LoVo (cell line): Measurements from ENCODE around the gene PDLIM1.
"Not testable (repeated sequence)": the region's sequence is repeated elsewhere in the genome, so short reads cannot be mapped to it uniquely, and the experiment has no call there.

Source experiments
- DNase-seq: peaks from one replicate; pipeline ENCODE4 v3.0.0-alpha.2; 2016; ENCODE audit warnings: low spot score

PDLIM1 gene

DNA sequence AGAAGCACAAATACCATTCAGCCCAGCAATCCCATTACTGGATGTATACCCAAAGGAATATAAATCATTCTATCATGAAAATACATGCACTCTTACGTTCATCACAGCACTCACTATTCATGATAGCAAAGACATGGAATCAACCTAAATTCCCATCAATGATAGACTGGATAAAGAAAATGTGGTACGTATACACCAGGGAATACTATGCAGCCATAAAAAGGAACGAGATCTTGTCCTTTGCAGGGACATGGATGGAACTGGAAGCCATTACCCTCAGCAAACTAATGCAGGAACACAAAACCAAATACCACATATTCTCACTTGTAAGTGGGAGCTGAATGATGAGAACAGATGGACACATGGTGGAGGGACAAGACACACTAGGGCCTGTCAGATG is 50.7 kb downstream of the PDLIM1 start:
- DNase-seq: not testable (repeated sequence)

DNA sequence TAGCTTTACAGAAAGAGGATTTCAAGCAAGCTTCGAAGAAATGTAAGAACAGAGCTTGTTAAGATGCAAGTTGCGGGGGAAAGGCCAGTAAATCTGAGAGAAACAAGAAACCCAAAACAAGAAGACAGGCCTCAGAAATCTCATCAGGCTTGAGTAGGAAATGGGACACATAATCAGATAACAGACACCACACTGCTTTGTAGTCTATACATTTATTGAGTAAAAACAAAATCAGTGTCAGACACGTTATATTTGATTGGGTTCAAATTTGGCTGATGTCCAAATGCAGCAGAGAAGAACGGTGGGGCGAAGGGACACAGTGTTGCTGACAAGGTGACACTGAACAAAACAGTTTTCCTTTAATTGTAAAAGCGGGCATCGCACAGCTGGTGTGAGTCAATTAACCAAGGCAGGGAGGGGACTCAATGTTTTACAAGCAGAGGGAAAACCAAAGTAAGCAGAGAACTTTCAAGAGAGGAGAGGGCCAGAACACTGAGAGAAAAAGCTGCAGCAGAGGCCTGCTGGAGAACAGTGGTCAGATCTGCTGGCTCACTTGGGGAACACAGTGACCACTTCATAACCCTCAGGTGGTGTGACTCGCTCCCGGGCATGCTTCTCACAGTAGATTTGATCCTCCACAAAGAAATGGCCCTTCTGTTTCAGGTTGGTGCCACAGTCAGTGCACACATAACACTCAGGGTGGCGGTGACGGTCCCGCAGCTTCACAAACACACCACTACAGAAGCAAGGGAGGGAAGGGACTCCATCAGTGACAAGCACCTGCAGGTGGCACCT is 53.2 kb downstream of the PDLIM1 start:
- DNase-seq: no peak

DNA sequence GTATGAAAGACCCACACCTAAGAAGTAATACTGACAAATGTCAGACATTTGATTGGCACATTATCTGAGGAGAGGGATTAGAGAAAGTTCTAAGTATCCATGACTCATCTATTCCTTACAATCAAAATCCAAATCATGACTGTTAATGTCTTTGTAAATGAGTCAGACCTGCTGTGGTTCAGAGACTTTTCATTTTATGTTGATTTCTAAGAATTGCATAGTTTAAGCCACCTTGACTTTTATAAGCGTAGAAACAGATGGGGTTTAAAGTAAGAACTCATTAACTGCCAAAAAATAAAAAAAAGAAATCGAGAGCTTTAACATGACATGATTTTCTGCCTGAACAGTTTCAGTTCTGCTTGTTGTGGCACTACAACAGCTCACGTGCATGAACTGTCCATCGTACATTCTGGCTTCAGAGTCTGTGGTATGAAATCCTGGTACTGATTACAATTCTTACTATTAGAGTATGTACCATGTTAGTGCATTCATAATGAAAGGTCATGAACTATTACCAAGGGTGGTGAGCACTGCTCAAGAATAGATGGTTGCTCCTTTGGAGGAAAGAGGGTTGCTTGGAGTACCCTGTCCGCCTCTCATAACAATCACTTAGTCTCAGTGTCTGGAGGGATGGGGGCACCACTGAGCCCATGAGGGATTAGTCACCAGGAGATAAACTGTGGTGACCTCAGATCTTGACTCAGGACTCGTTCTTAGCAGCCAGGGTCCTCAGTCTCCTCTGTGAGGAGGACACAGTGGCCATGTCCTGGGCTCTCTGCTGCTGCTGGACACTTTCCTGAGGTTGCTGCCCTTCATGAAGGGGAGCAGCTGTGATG is 54.5 kb downstream of the PDLIM1 start:
- peak; percentile 62 for DNase-seq

DNA sequence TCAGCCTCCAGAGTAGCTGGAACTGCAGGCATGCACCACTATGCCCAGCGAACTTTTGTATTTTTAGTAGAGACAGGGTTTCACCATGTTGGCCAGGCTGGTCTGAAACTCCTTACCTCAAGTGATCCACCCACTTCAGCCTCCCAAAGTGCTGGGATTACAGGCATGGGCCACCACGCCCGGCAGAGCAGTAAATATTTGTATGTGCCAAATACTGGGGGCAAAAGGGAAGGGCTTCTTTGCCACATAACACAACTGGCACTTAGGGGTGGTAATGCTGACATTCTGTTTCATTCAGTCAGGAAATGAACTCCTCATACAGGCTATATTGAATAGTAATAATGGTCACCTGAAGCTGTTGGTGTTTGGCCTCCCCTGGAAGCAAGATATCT is 55.1 kb downstream of the PDLIM1 start:
- no peak for DNase-seq

DNA sequence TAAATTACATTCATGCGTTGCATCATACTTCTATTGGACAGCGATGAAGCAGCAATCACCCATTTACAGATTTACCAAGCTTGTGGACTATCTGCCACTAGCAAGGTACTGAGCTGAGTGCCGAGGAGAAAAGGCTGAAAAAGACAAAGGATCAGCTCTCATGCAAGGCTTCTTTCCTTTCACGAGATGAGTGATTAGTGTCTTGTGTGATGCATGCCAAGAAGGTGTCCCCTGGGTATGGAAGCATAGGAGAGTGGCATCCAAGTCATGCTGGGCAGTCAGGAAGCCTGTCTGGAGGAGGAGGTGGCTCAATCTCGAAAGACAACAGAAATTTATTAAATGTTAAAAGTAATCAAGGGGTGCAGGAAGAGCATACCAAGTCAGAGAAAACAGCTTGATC is 55.9 kb downstream of the PDLIM1 start:
- DNase-seq: no peak

DNA sequence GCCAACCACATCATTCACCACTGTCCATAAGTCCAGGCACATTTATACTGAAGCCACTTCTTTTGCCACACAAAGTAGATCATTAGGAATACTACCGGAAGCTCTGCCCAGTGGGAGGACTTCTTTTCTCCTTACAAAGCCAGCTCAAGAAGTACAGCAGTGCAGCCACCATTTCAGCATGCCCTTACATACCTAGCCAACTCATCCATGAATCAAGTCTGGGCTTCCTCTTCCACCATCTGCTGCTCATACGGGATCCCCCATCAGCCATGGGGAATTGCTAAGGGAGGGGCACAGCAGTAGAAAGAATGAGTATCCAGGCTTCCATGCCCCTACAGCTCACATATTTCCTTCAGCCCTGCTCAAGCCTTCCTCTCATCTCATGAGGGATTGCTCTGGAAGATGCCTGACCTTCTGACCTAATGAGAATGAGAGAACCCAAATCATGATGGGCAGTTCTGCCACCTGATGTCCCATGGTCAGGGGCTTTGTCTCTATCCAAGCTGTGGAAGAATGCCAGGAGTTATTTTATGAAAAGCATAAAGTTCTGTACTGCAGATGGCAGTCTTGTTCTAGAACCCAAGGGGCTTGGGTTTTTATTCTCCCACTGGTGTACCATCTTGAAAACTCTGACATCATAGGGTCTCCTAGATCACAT is 57.3 kb downstream of the PDLIM1 start:
- DNase-seq: no peak

DNA sequence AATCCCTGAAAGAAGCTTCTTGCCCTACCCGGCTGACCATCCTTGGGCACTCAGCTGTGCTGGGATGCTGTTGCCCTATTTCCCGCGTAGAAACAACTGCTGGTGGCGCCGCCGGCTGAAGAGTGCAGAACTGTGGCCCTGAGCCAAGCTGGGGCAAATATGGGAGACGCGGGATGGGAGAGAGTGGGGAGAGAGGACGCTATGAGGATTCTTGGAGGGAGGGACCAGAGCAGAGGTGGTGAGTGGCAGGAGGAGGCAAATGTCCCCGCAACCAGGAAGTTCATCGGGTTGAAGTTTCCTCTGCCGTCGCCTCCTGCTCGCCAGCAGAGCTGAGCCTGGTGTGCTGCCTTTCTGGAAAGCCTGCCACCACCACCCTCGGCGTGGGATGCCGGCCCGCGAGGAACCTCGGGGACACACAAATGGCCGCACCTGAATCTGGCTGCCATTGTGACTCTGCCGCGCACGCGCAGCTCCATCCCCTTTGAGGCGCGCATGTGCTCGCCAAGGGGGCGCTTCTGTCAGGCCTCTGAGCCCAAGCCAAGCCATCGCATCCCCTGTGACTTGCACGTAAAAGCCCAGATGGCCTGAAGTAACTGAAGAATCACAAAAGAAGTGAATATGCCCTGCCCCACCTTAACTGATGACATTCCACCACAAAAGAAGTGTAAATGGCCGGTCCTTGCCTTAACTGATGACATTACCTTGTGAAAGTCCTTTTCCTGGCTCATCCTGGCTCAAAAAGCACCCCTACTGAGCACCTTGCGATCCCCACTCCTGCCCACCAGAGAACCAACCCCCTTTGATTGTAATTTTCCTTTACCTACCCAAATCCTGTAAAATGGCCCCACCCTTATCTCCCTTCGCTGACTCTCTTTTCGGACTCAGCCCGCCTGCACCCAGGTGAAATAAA is 59.9 kb downstream of the PDLIM1 start:
- DNase-seq: not testable (repeated sequence)

DNA sequence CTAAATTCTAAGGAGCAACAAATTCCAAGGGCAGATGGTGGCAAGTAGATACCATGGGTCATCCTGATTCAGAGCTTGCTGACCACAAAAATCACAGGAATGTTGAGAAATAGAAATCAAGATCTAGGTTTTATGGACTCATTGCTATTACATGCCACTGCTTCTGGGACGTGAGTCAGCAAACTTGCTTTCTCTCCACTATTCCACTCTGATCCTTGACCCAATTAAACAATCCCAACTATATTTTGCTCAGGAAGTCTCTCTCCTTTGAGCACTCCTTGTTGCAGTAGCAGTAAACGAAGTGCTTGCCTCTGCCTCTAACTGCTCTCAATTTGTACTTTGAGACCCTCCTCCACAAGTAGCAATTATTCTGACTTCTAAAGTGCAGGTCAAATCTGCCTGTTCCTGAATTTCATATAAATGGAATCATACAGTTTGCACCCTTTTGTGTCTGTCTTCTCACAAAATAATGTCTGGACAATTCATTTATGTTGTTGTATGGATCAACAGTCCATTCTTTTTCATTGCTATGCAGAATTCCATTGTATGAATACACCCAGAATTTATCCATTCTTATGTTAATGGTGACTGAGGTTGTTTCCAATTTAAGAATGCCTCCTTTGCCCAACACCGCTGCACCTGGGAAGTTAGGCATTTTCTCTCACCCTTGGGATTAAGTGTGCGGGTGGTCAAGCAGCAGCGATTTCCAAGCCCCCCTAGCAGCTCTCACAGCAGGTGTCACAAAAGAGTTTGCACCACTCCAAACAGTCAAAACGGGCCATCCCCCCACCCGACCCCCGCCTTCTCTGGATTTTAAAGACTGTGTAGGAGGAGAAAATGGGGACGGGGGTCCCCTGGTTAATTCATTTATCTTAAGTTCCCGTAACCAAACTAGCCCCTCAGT is 60.8 kb downstream of the PDLIM1 start:
- DNase-seq: peak; percentile 74

DNA sequence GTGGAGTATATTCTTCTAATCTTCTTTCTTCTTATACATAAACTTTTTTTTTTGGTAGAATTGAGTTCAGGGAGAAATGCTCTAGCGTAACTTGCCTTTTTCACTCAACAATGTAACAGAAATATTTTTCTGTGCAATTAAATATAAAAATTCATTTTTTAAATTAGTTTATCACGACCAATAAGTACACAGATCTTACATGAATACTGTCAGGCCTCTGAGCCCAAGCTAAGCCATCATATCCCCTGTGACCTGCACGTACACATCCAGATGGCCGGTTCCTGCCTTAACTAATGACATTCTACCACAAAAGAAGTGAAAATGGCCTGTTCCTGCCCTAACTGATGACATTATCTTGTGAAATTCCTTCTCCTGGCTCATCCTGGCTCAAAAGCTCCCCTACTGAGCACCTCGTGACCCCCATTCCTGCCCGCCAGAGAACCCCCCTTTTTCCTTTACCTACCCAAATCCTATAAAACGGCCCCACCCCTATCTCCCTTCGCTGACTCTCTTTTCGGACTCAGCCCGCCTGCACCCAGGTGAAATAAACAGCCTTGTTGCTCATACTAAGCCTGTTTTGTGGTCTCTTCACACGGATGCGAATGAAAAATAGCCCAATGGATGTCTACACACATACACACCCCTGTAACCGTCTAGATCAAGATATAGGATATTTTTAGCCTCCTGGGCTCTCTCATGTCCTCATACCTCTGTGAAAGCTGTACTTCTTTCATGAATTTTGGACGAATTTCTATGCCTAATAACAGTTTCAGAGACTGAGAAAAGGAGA is 61.7 kb downstream of the PDLIM1 start:
- peak; percentile 15 for DNase-seq

DNA sequence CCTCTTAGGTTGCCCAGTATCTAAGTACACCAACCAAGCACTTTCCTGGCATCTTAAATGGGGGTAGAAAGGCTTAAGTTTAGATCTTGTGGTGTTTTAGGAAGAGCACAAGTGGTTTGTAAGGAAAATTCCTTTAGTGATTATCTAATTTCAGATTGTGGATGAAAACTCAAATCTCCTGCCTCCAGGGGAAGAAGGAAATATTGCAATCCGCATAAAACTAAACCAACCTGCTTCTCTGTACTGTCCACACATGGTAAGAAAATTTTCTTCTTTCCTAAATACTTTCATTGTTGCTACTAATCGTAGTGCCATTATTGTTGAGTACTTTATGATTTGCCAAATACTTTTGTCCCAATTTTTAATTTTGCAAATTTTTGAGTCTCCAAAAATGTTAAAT is 65.7 kb downstream of the PDLIM1 start:
- DNase-seq: no peak

DNA sequence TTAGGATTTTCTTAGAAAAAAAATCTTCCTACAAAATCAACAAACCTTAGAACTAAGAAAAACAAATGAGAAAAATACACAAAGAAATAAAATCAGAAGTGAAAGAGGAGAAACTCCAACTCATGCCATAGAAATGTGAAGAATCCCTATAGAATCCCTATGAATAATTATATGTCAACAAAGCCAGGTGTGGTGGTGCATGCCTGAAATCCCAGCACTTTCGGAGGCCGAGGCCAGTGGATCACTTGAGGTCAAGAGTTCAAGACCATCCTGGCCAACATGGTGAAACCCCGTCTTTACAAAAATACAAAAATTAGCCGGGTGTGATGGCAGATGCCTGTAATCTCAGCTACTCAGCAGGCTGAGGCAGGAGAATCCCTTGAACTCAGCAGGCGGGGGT is 69.7 kb downstream of the PDLIM1 start:
- DNase-seq: no peak

DNA sequence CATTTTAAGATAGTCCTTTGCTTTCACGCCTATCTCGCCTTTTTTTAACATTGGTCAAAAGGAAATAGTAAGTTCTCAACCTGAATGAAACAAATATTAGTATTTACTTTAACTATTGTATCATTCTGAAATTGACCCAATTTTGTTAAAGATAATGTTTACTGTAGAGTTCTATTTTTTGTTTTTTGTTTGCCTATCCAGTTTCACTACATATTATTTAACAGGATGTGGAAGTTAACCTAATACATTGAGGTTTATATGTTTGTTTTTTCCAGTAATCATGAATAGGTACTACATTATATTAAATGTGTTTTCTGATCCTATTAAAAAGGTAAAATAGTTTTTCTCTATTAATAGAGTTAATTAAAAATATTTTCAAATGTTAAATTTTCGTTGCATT is 70.3 kb downstream of the PDLIM1 start:
- DNase-seq: no peak

DNA sequence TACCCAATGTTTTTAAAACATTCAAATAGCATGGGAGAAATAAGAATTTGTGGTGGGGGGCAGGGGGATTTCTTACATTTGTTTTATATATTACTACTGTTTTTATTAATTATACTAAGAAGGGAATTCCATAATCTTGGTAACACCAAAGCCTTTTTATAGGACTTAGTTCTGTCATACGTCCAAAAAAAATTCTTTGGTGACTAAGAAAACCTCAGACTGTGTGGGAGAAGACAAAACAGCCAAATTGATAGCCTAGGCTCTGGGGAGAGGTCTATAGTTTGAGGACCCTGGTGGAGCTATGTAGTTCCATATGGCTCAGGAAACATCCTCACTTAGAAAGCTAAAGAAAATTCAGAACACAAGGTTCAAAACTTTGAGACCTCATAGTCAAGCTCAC is 73.3 kb downstream of the PDLIM1 start:
- no peak for DNase-seq

DNA sequence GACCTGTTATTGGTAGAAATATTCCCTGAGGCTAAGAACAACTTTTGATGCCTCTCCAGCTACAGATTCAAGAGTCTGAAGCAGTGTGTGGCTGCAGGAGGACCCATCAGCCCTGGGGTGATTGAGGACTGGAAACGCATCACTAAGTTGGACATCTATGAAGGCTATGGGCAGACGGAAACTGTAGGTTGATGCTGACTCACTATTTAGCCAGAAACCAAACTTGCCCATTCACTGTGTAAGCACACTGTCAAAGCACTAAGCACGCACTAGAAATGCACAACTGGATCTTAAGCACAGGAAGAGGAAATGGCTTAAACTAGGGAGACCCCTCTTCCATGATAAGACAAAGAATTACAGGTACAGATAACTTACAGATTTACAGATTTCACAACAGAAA is 76.0 kb downstream of the PDLIM1 start:
- no peak for DNase-seq

DNA sequence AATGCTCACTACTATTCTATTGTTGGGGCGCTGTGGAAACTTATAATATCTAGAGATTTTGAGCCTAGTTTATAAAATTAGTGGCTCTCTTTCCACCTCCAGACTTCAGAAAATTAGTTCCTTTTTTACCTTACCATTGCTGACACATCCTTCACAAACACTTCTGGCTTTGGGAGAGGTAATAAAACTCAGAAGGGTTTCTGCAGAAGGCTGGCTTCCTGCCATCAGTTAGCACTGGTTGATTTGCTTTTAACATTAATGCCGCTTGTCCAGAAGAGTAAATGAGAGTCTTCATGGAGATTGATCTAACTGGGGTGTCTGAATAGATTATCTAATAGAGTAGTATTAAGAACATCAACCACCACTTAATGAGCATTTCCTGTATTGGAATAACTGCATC is 76.4 kb downstream of the PDLIM1 start:
- peak; percentile 33 for DNase-seq

DNA sequence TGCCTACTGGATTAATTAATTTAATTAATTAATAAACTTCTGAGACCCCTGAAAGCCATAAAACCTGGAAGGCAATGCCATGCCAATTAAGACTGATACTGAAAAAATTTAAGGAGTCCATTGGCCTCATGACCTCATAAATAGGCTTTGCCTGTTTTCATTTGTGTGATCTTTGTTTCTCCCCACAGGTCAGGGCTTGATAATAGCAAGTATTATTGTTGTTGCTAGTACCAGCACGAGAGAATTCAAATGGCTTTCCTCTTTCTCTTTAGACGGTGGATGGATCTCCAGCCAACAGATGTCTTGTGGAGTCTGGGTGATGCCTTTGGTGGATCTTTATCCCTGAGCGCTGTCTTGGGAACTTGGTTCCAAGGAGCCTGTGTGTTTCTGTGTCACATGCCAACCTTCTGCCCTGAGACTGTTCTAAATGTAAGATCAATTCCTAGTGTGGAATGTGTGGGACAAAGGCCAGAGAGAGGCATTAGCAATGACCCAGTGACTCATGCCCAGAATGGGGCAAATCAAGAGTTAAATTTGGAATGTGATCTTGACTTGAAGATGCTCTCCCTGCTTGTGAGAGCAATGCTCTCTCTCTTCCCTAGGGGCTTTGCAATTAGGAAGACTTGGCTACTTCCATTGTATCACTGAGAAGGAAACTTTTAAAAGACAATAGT is 79.1 kb downstream of the PDLIM1 start:
- DNase-seq: no peak

DNA sequence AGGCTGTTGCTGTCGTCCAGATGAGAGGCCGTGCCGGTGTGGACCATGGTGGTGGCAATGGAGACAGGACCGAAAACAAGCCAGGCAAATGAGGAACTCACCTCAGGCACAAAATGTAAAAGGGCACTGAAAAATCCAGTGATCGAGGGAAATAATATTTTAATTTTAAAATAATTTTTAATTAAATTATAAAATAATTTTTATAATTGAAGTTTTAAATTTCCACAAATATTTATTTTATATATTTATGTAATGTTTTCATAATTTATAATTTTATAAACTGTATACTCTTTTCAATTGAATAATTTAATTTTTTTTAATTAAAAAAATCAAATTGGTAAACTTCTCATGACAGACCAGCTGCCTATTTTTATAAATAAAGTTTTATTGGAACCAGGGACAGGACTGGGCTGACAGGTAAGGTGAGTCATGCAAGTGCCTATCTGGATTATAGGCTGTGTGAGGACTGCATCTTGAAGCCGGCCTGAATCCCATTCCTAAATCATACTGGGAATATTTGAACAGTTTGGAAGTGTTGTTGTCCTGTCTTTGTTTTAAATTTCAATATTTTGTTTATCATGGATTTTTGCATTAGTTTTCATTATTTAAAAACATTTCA is 81.2 kb downstream of the PDLIM1 start:
- no peak for DNase-seq

DNA sequence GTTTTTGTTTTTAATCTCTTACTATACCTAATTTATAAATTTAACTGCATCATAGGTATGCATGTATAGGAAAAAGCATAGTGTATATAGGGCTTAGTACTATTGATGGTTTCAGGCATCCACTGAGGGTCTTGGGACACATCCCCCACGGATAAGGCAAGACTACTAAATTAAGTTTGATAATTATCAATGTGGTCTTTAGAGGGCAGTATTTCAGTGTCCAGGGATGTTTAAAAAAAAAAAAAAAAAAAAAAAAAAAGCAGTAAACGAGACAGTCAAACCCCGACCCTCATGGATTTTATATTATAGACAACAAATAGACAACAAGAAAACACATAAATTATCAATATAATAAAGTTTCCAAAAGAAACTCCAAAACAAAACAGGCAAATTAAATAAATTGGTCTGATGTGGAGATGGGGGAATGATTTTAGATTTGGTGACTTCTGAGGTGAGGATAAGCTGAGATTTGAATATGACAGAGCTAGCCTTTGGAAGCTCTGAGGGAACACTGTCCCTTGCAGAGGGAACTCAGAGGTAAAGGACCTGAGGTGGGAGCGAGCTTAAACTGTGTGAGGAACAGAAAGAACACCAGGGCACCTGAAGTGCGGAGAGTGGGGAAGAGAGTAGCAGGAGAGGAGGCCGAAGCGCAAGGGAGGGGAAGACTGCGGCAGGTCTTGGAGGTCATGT is 82.0 kb downstream of the PDLIM1 start:
- no peak for DNase-seq
